ENCODE measurements around the gene PPP1R14C. TPM values are rescaled to one million over a fixed set of nuclear protein-coding genes. Genes with fewer than 3 reads are reported as not detected.

PPP1R14C gene
- total RNA-seq, 1 donor from 2014 or later: 0.98 TPM

- no peak overlapping the region for H3K27ac Mint-ChIP-seq
- H3K9me3 Mint-ChIP-seq (ENCODE audit: low read depth): peaks cover 3% of the 10 kb centered on the region
- H3K4me1 Mint-ChIP-seq (ENCODE audit: low read depth): no peaks in the 10 kb centered on the region
- TF ChIP-seq CTCF (IDR thresholded peaks at IDR 0.05; ENCODE audit: unreplicated experiment): no peak
- no peak for DNase-seq (ENCODE audit: low spot score, unreplicated experiment)
- no peaks in the 10 kb centered on the region for H3K27me3 Mint-ChIP-seq
- no peak overlapping the region for H3K4me3 Mint-ChIP-seq (ENCODE audit: low read depth)
- H3K36me3 Mint-ChIP-seq (ENCODE audit: insufficient read depth): no peaks in the 10 kb centered on the region
Measured at GRCh38 chr6:150245148-150245935, 102.5 kb downstream of the PPP1R14C start.

- peaks cover 3% of the 10 kb centered on the region for H3K9me3 Mint-ChIP-seq (ENCODE audit: low read depth)
- no peaks in the 10 kb centered on the region for H3K4me1 Mint-ChIP-seq (ENCODE audit: low read depth)
- H3K4me3 Mint-ChIP-seq (ENCODE audit: low read depth): no peak overlapping the region
- TF ChIP-seq CTCF (IDR thresholded peaks at IDR 0.05; ENCODE audit: unreplicated experiment): no peak
- DNase-seq (ENCODE audit: low spot score, unreplicated experiment): no peak
- no peak overlapping the region for H3K27ac Mint-ChIP-seq
- no peaks in the 10 kb centered on the region for H3K27me3 Mint-ChIP-seq
- H3K36me3 Mint-ChIP-seq (ENCODE audit: insufficient read depth): no peaks in the 10 kb centered on the region
Measured at GRCh38 chr6:150247803-150248202, 105.0 kb downstream of the PPP1R14C start.

DNA sequence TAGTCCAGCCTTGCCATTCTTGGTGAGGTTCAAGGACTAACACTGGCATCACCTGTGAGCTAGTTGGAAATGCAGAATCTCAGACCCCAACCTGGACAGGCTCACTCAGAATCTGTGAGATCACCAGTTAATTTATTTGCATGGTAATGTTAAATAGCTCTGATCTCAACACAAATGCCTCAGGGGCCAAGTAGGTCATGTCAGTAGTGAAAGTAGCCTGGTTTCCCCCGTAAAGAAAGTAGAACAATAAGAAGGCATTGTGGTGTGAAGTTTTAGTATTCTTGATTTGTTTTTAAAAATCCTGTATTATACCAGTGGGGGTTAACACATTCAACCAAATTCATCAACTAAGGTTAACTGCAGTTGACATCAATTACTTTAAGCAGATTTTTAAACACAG lies 105.5 kb downstream of the PPP1R14C start:
- Mint-ChIP-seq H3K27ac (no peak overlapping the region), H3K4me3 (ENCODE audit: low read depth) (no peak overlapping the region), H3K4me1 (ENCODE audit: low read depth) (no peaks in the 10 kb centered on the region)

GRCh38 chr6:150249261-150249660 lies 106.4 kb downstream of the PPP1R14C start:
- no peak overlapping the region for H3K27ac Mint-ChIP-seq
- H3K27me3 Mint-ChIP-seq: peaks cover 5% of the 10 kb centered on the region
- no peak for DNase-seq (ENCODE audit: low spot score, unreplicated experiment)
- no peak for TF ChIP-seq CTCF (IDR thresholded peaks at IDR 0.05; ENCODE audit: unreplicated experiment)
- H3K36me3 Mint-ChIP-seq (ENCODE audit: insufficient read depth): no peaks in the 10 kb centered on the region
- H3K4me1 Mint-ChIP-seq (ENCODE audit: low read depth): no peaks in the 10 kb centered on the region
- H3K9me3 Mint-ChIP-seq (ENCODE audit: low read depth): peaks cover 3% of the 10 kb centered on the region
- H3K4me3 Mint-ChIP-seq (ENCODE audit: low read depth): no peak overlapping the region

More for the DNA sequence above, 105.5 kb downstream of the PPP1R14C start:
- no peak for TF ChIP-seq CTCF (IDR thresholded peaks at IDR 0.05; ENCODE audit: unreplicated experiment)
- no peak for DNase-seq (ENCODE audit: low spot score, unreplicated experiment)
- Mint-ChIP-seq H3K9me3 (ENCODE audit: low read depth) (peaks cover 3% of the 10 kb centered on the region), H3K36me3 (ENCODE audit: insufficient read depth) (no peaks in the 10 kb centered on the region), H3K27me3 (no peaks in the 10 kb centered on the region)

GRCh38 chr6:150250826-150251225 lies 108.0 kb downstream of the PPP1R14C start:
- H3K4me1 Mint-ChIP-seq (ENCODE audit: low read depth): no peaks in the 10 kb centered on the region
- no peak for DNase-seq (ENCODE audit: low spot score, unreplicated experiment)
- peaks cover 3% of the 10 kb centered on the region for H3K9me3 Mint-ChIP-seq (ENCODE audit: low read depth)
- no peak overlapping the region for H3K27ac Mint-ChIP-seq
- H3K27me3 Mint-ChIP-seq: peaks cover 5% of the 10 kb centered on the region
- H3K4me3 Mint-ChIP-seq (ENCODE audit: low read depth): no peak overlapping the region
- no peaks in the 10 kb centered on the region for H3K36me3 Mint-ChIP-seq (ENCODE audit: insufficient read depth)
- TF ChIP-seq CTCF (IDR thresholded peaks at IDR 0.05; ENCODE audit: unreplicated experiment): no peak
